Measurements from ENCODE around the gene MAGEA2. TPM values are rescaled to one million over a fixed set of nuclear protein-coding genes. Genes with fewer than 3 reads are reported as not detected.
"Not testable (repeated sequence)": the region's sequence is repeated elsewhere in the genome, so short reads cannot be mapped to it uniquely, and the experiment has no call there.

Gene MAGEA2
- total RNA-seq, 1 donor from 2014 or later: not detected

DNA sequence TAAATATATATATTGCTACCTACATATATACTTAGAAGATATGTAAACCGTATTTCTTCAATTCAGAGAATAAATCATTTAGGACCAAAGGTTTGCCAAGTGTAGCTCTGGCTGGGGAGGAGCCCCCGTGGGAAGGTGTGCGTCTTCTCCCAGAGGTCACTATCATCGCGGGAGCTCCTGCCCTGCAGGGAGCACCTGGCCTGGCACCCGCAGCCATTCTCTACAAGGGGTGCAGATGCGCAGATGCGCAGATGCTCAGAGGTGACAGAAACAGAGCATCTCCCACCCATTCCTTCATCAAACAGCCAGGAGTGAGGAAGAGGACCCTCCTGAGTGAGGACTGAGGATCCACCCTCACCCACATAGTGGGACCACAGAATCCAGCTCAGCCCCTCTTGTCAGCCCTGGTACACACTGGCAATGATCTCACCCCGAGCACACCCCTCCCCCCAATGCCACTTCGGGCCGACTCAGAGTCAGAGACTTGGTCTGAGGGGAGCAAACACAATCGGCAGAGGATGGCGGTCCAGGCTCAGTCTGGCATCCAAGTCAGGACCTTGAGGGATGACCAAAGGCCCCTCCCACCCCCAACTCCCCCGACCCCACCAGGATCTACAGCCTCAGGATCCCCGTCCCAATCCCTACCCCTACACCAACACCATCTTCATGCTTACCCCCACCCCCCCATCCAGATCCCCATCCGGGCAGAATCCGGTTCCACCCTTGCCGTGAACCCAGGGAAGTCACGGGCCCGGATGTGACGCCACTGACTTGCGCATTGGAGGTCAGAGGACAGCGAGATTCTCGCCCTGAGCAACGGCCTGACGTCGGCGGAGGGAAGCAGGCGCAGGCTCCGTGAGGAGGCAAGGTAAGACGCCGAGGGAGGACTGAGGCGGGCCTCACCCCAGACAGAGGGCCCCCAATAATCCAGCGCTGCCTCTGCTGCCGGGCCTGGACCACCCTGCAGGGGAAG is 39.5 kb downstream of the MAGEA2 start, which contains the start of gene MAGEA2B:
Gene MAGEA2B (plus strand): TSS at position 814 of the 973 bp plus-strand sequence. CDS start 2,479 bp downstream, outside the sequence.
- DNase-seq (ENCODE audit: missing footprints); intact Hi-C loops (cut with DNase I); ATAC-seq: not testable (repeated sequence)

DNA sequence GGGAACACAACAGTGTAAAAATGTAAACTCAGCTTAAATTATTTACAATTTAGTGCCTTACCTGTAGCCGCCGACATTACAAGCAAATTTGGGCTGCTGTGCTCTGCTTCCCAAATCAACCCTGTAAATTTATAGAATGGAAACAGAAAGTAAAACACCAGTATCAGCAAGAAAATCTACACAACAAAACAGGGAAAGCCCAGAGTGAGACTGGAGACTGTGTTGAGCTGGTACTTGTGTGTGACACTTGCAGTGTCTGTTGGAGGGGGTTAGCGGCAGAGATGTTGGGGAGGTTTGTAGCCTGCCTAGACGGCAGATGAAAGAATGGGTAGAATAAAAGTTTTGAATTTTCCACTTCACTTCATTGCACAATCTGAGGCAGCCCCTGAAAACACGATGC is 40.4 kb downstream of the MAGEA2 start:
- DNase-seq (ENCODE audit: missing footprints); intact Hi-C loops (cut with DNase I); ATAC-seq: not testable (repeated sequence)

DNA sequence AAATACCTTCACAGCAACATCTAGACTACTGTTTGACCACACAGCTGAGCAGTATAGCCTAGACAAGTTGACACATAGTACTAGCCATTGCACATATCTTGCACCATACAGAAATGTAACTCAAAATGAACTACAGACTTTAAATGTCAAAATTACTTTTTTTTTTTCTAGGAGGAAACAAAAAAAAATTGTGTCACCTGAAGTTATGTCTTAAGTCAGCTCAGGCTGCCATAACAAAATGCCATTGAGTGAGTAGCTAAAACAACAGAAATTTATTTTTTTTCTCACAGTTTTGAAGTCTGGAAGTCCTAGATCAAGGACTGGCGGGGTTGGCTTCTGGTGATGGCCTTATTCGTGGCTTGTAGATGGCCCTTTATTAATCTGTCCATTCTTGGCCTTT is 44.5 kb downstream of the MAGEA2 start, which contains the start of gene CSAG2:
Gene CSAG2 (minus strand): TSS at position 101 of the 400 bp plus-strand sequence. CDS start 161 bp downstream, outside the sequence.
- DNase-seq (ENCODE audit: missing footprints); intact Hi-C loops (cut with DNase I); ATAC-seq: not testable (repeated sequence)

- intact Hi-C loops (cut with DNase I); DNase-seq (ENCODE audit: missing footprints); ATAC-seq: not testable (repeated sequence)
Observed at GRCh38 chrX:152706500-152706899, 47.1 kb downstream of the MAGEA2 start.

DNA sequence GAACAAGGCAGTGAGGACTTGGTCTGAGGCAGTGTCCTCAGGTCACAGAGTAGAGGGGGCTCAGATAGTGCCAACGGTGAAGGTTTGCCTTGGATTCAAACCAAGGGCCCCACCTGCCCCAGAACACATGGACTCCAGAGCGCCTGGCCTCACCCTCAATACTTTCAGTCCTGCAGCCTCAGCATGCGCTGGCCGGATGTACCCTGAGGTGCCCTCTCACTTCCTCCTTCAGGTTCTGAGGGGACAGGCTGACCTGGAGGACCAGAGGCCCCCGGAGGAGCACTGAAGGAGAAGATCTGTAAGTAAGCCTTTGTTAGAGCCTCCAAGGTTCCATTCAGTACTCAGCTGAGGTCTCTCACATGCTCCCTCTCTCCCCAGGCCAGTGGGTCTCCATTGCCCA is 53.3 kb downstream of the MAGEA2 start:
- ATAC-seq: not testable (repeated sequence)
- peak; percentile 18 for DNase-seq (ENCODE audit: missing footprints)

More for the DNA sequence above, 53.3 kb downstream of the MAGEA2 start:
- intact Hi-C loops (cut with DNase I): not testable (repeated sequence)

Other genes starting within 250 kb of the MAGEA2 start
- gene GABRQ, start 115.9 kb downstream of the MAGEA2 start, total RNA-seq: not detected
- not detected for gene MAGEA3, start 55.0 kb downstream of the MAGEA2 start, total RNA-seq
- not detected for gene CSAG2, start 44.6 kb downstream of the MAGEA2 start, total RNA-seq
- gene MAGEA2B, start 39.2 kb downstream of the MAGEA2 start, total RNA-seq: not detected
- not detected for gene CSAG1, start 20.1 kb downstream of the MAGEA2 start, total RNA-seq
- not detected for gene MAGEA12, start 20.1 kb downstream of the MAGEA2 start, total RNA-seq
- gene CSAG3, start 5.4 kb upstream of the MAGEA2 start, total RNA-seq: not detected
- gene MAGEA6, start 15.8 kb upstream of the MAGEA2 start, total RNA-seq: not detected
- 25.1 TPM for gene CETN2, start 76.9 kb upstream of the MAGEA2 start, total RNA-seq
- gene NSDHL, start 77.2 kb upstream of the MAGEA2 start, total RNA-seq: 23.4 TPM
- 1.9 TPM for gene ZNF185, start 144.2 kb upstream of the MAGEA2 start, total RNA-seq
- not detected for gene PNMA5, start 240.3 kb upstream of the MAGEA2 start, total RNA-seq